ENCODE measurements around the gene PER3.

PER3 gene

GRCh38 chr1:7873801-7874795, 90.0 kb downstream of the PER3 start:
- DNase-seq (ENCODE audit: low spot score) = no peak

GRCh38 chr1:7878027-7878426, 93.9 kb downstream of the PER3 start:
- no peak for DNase-seq (ENCODE audit: low spot score)

GRCh38 chr1:7879228-7879627, 95.1 kb downstream of the PER3 start:
- no peak for DNase-seq (ENCODE audit: low spot score)

GRCh38 chr1:7884757-7885156, 100.7 kb downstream of the PER3 start:
- DNase-seq (ENCODE audit: low spot score) = no peak

- no peak for DNase-seq (ENCODE audit: low spot score)
Measured at GRCh38 chr1:7885513-7886404, 101.7 kb downstream of the PER3 start.

GRCh38 chr1:7886405-7886745, 102.3 kb downstream of the PER3 start:
- DNase-seq (ENCODE audit: low spot score) = no peak

GRCh38 chr1:7888248-7889081, 104.4 kb downstream of the PER3 start:
- DNase-seq (ENCODE audit: low spot score) = no peak

- DNase-seq (ENCODE audit: low spot score) = no peak
Measured at GRCh38 chr1:7890853-7891252, 106.8 kb downstream of the PER3 start.

GRCh38 chr1:7891804-7892203, 107.7 kb downstream of the PER3 start:
- DNase-seq (ENCODE audit: low spot score) = no peak

GRCh38 chr1:7893529-7894180, 109.6 kb downstream of the PER3 start:
- DNase-seq (ENCODE audit: low spot score) = no peak

Data from cerebellar cortex (tissue), 1 donor.